AG04449 (cell line): ENCODE measurements around the gene CAMK4.
A peak's percentile ranks its signal among the peaks of the same experiment; 100 is the strongest.

Source experiments
- CTCF ChIA-PET: fragments of 350-600 bp; formaldehyde crosslinking; extraction: SDS; loops from one replicate; lab custom pipeline; 2021; ENCODE audit warnings: antibody characterized with exemption; lab: Yijun Ruan, JAX
- POLR2A ChIA-PET: fragments of 400-600, 350-600 bp; formaldehyde crosslinking; extraction: SDS; loops from one replicate; lab custom pipeline; 2020; ENCODE audit warnings: antibody characterized with exemption, inconsistent platforms; lab: Yijun Ruan, JAX
- DNase-seq: peaks from one replicate; pipeline ENCODE4 v3.0.0-alpha.2; 2010; ENCODE audit warnings: low read depth, low spot score
- H3K4me3 ChIP-seq: 2 replicates; pipeline ENCODE4 v1.5.1; 2011; ENCODE audit warnings: low read depth, mild to moderate bottlenecking, control low read depth, low read length
- TF ChIP-seq, protein P1 (sequence below): IDR thresholded peaks from one replicate; pipeline ENCODE4 v1.5.1; 2011; ENCODE audit warnings: mild to moderate bottlenecking, moderate library complexity, low read length, control low read depth, inconsistent platforms; ENCODE audit not compliant: insufficient read depth; ENCODE audit errors: missing control alignments

Gene CAMK4

DNA sequence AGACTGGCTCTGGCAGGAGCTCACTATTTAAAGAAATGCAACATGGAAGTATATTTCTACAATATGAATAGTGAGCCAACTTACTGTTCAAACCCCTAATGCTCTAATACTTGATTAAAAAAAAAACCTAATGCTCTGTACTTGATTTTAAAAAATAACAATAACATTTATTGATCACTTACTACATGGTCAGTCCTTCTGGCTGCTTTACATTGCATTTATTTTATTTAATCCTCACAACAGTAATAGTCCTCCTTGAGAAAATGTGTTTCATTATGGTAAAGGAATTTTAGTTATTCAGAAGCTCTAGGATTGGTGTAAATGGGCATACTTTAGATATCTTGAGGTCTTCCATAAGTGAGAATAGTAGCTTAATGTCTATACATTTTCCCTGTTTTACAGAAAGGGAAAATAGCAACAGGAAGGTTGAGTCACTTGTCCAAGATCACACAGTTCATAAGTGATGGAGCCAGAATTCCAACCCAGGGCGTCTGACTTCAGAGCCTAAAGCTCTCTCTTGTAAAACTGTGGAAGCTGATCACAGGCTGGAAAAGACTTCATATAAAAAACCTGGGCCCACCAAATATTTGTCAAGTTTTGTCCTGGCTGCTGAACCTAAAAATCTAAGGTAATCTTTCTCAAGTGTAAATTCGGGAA is 287.1 kb downstream of the CAMK4 start:
- POLR2A ChIA-PET: interaction anchor here (0.9 kb wide), 1 partner anchor 650 kb away, joined by 5 read pairs; no protein-coding TSS in a partner anchor
- no peak for DNase-seq
- peak overlapping the region; percentile 87 for H3K4me3 ChIP-seq
- CTCF ChIA-PET: interaction anchor here (1.1 to 2.7 kb wide), 4 partner anchors 12 to 648 kb away, joined by 4 to 15 read pairs (median 4); no protein-coding TSS in a partner anchor
- TF ChIP-seq, protein P1, sequence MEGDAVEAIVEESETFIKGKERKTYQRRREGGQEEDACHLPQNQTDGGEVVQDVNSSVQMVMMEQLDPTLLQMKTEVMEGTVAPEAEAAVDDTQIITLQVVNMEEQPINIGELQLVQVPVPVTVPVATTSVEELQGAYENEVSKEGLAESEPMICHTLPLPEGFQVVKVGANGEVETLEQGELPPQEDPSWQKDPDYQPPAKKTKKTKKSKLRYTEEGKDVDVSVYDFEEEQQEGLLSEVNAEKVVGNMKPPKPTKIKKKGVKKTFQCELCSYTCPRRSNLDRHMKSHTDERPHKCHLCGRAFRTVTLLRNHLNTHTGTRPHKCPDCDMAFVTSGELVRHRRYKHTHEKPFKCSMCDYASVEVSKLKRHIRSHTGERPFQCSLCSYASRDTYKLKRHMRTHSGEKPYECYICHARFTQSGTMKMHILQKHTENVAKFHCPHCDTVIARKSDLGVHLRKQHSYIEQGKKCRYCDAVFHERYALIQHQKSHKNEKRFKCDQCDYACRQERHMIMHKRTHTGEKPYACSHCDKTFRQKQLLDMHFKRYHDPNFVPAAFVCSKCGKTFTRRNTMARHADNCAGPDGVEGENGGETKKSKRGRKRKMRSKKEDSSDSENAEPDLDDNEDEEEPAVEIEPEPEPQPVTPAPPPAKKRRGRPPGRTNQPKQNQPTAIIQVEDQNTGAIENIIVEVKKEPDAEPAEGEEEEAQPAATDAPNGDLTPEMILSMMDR: no peak

DNA sequence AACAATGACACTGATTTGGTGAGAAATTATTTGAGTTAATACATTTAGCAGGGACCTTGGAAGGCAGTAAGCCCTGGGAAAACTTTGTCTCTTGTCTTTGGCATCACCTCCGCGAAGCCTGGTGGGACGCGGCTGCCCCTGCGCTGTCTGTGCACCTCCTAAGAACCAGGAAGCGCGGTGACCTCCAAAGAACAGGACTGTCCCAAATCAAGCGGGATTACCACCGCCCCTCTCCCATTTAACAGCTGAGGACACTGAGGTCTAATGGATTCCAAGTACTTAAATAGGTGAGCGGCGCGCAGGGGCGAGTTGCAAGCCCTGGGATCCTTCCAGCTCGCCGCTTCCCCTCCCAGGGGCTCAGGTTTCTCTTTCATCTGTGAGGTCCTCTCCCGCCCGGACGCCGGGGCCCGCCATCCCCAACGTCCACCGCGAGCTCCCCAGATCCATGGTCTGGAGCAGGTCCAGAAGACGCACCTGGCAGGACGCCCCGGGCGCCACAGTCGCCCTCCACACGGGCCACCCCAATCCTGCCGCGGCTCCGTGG is 287.7 kb downstream of the CAMK4 start:
- POLR2A ChIA-PET: interaction anchor here (0.9 kb wide), 1 partner anchor 649 kb away, joined by 5 read pairs; no protein-coding TSS in a partner anchor
- peak overlapping the region; percentile 87 for H3K4me3 ChIP-seq
- CTCF ChIA-PET: interaction anchor here (1.1 to 2.7 kb wide), 4 partner anchors 12 to 648 kb away, joined by 4 to 15 read pairs (median 4); no protein-coding TSS in a partner anchor
- DNase-seq: no peak
- TF ChIP-seq, protein P1: no peak

DNA sequence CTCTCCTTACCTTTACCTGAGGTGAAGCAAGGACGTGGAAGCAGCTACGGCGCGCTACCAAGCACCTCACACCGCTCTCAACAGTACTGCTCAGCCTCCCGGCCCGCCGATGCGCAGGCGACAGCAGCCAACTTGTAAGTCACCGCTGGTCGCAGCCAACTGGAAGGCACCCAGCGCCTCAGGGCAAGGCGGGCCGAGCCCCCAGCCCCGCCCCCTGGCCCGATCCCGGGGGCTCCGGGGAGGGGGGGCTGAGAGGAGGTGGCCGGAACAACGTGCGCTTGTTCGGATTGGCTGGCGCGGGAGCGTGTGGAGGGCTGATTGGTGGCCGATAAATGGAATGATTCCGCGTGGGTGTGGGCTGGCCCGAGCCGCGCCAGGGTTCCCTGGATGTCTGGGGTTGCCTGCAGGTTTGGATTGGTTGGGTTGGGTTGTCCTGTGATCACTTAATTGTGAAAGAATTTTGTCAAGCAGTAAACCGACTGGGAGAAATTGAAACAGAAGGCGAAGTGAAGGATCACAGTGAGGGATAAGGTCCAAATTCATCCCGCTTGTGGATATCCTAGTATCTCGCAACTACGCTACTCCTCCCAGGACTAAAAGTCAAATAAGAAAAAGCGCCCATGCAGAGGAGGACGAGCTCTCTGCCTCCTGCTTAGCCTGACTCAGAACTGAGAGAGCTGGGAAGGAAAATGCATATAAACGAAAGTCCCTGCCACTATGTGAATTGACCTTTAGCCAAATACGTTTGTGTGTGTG is 288.4 kb downstream of the CAMK4 start, which contains the start of gene STARD4:
Gene STARD4, minus strand, starts transcription at position 161 of the 756 bp plus-strand sequence. CDS start 5,102 bp downstream, outside the sequence.
- TF ChIP-seq, protein P1: no peak
- ChIA-PET CTCF (interaction anchor here (0.6 to 2.7 kb wide), 5 partner anchors 19 to 647 kb away, joined by 3 to 15 read pairs (median 4); no protein-coding TSS in a partner anchor), POLR2A (no interaction called here)
- peak; percentile 80 for DNase-seq
- H3K4me3 ChIP-seq: peak within 1 kb of the TSS; percentile 87

DNA sequence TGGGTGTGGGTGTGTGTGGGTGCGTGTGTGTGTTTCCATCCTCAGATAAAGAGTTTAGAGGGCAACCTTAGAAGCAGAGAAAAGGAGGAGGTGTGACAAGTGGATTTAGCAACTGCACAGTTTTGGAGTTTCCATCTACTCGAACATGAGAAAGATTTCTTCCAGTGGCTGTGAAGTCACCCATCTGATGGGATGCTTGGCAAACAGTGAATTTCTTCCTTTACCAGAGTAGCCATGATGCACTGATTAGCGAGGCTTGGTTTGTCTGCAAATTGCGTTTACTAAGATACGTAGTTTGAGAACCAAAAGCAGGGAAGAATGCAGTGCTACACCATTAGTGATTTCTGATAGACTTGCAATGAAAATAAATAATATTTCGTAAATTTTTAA is 288.9 kb downstream of the CAMK4 start:
- CTCF ChIA-PET: interaction anchor here (0.6 to 2.0 kb wide), 3 partner anchors 18 to 486 kb away, joined by 3 to 12 read pairs (median 3); no protein-coding TSS in a partner anchor
- peak overlapping the region; percentile 87 for H3K4me3 ChIP-seq
- TF ChIP-seq, protein P1: no peak
- POLR2A ChIA-PET: no interaction called here
- no peak for DNase-seq

DNA sequence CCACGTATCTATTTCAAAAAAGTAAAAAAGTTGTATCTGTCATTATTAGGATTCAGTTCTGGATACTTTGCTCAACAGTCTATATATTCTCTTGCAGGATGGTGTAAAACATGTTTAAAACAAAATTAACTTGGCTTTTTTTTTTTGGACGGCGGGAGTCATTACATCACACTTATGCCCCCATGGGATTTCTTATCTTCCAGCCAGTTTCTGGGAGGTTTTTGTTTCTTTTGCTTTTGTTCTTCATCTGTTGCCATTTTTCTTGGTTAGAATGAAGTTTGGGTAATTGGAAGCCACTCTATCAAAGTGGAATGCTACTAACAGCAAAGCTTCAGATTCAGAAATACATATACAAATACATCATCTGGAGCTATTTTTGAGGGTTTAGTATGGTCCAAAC is 289.9 kb downstream of the CAMK4 start:
- H3K4me3 ChIP-seq: no peak overlapping the region
- TF ChIP-seq, protein P1: no peak
- no peak for DNase-seq
- ChIA-PET CTCF (interaction anchor here (1.5 to 2.0 kb wide), 2 partner anchors 17 to 36 kb away, joined by 3 to 12 read pairs; no protein-coding TSS in a partner anchor), POLR2A (no interaction called here)
